Femur (tissue), 1 donor: ENCODE data around the gene FKBP2.
A peak's percentile ranks its signal among the peaks of the same experiment; 100 is the strongest.

Experiments used
- DNase-seq: peaks from one replicate; pipeline ENCODE4 v3.0.0-alpha.2; 2017

Gene FKBP2

DNA sequence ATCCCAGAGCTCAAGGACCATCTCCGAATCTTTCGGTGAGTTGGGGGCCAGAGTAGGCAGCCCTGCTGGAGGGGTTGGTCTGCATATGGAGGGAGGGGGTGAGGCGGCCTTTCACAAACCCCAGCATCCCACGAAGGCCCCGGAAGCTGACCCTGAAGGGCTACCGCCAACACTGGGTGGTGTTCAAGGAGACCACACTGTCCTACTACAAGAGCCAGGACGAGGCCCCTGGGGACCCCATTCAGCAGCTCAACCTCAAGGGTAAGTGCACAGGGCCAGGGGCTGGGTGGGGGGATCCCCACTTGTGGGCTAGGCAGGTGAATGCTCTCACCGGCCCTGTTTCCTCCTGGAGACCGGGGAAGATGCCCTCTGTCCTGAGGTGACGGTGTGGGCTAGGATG lies 21.1 kb upstream of the FKBP2 start:
- no peak for DNase-seq

DNA sequence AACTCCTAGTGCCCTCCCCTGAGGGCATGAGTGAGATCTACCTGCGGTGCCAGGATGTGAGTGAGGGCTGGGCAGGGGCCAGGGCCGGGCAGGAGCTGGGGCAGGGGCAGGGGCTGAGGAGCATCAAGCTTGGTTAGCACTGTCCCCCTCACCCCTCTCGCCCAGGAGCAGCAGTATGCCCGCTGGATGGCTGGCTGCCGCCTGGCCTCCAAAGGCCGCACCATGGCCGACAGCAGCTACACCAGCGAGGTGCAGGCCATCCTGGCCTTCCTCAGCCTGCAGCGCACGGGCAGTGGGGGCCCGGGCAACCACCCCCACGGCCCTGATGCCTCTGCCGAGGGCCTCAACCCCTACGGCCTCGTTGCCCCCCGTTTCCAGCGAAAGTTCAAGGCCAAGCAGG lies 20.6 kb upstream of the FKBP2 start:
- no peak for DNase-seq

DNA sequence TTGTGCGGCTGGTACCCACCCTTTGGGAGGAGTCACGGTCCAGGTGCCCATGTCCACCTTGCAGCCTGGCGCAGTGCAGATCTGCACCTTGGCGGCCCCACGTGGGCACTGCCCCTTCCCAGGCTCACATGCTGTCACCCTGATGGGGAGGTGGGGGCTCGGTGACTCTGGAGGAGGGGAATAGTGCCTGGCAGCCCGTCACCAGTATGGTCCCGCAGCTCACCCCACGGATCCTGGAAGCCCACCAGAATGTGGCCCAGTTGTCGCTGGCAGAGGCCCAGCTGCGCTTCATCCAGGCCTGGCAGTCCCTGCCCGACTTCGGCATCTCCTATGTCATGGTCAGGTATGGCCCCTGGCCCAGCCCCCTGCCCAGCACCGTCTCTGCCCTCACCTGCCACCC lies 20.1 kb upstream of the FKBP2 start:
- peak; percentile 37 for DNase-seq

DNA sequence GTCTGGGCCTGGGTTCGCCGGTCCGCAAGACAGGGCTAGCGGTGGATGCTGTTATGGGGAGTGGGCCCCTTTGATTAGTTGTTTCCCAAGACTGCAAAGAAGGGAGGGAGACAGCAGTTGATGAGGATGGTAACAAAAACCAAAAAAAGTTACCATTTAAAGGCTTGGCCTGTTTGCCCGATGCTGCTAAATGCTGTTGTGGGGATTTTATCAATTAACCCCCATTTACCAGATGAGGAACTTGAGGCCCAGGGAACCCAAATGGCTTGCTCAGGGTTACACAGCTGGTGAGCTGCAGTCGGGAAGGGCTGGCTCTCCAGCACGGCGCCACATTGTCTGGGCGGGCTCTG lies 18.3 kb upstream of the FKBP2 start:
- no peak for DNase-seq

DNA sequence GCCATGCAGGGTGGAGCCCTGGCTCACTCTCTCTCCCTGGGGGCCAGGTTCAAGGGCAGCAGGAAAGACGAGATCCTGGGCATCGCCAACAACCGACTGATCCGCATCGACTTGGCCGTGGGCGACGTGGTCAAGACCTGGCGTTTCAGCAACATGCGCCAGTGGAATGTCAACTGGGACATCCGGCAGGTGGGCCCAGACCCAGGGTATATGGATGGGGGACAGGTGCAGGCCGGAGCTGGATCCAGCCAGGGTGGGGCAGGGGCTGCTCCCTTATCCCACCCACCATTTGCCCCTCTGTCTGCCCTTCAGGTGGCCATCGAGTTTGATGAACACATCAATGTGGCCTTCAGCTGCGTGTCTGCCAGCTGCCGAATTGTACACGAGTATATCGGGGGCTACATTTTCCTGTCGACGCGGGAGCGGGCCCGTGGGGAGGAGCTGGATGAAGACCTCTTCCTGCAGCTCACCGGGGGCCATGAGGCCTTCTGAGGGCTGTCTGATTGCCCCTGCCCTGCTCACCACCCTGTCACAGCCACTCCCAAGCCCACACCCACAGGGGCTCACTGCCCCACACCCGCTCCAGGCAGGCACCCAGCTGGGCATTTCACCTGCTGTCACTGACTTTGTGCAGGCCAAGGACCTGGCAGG lies 17.8 kb upstream of the FKBP2 start:
- DNase-seq = peak; percentile 46

- no peak for DNase-seq
These were observed 16.6 kb upstream of the FKBP2 start for GRCh38 chr11:64224151-64224890.

GRCh38 chr11:64224891-64225607 lies 15.8 kb upstream of the FKBP2 start:
- peak; percentile 24 for DNase-seq

DNA sequence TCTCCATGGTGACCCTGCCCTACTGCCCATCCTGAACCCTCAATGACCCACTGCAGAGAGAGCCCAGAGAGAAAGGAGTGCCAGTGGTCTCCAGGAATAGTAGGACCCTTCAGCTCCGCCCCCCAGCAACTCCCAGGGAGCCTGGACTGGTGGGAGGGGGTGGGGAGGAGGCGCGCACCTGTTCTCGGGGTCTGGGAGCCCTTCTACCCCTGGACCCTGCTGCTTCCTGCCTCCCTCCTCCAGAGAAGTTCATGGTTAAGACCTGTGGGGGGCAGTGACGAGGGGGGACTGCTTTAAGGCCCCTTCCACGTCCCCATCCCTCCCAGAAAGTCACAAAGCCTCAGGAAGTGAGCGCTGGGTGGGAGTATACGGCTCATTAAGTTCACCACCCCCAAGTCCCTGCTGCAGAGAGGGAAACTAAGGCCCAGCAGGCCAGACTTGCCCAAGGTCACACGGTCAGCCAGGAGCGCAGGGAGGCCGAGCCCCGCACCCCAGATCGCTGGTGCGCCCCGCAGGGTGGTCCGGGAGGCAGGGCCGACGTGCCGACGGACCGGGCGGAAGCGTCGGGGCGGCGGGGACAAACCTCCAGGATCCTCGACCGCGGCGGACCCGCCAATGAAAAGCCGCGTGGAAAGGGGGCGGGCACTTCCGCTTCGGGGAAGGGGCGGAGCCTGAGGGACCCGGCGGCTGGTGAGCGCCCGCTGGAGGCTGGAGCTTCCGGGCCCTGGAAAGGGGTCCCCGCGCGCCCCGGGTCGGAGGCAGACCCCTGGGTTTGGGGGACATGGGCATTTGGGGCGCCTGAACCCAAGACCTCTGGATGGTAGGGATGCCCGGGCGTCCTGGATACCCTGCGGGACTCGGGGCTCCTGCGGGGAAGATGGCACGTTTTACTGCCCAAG lies 15.0 kb upstream of the FKBP2 start, which contains the start of the genes NUDT22 and TRPT1:
NUDT22 (plus strand) TSS at position 667 of the 899 bp plus-strand sequence. CDS start 379 bp downstream, outside the sequence.
TRPT1 (minus strand) TSS at position 579 of the 899 bp plus-strand sequence; CDS start at position 253, 326 bp downstream.
- peak; percentile 95 for DNase-seq

DNA sequence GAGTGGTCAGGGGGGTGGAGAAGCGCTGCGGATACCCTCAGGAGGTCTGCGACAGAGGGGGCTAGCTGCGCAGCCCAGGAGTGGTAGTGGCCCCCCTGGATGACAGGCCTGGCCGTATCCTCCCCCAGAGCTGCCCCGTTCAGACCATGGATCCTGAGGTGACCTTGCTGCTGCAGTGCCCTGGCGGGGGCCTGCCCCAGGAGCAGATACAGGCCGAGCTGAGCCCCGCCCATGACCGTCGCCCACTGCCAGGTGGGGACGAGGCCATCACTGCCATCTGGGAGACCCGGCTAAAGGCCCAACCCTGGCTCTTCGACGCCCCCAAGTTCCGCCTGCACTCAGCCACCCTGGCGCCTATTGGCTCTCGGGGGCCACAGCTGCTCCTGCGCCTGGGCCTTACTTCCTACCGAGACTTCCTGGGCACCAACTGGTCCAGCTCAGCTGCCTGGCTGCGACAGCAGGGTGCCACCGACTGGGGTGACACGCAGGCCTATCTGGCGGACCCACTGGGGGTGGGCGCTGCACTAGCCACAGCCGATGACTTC lies 14.3 kb upstream of the FKBP2 start:
- peak; percentile 70 for DNase-seq

DNA sequence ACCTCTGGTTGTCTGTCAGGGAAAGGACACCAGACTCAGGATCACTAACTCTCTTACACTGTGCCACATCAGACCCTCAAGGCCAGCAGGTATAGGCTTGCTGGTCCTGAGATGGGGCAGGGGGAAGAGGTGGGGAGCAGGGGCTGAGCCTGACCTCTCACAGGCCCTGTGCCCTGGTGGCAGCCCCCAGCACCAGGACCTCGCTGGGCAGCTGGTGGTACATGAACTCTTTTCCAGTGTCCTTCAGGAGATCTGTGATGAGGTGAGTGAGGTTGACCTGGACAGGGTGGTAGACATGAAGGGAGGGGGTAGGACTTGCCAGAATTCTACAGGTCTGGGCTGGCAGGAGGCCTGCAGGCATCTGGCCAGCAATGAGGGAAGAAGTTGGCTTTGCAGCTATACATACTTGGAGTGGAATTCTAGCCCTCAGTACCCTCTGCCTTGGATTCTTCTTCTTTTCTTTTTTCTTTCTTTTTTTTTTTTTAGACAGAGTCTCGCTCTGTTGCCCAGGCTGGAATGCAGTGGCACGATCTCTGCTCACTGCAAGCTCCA lies 13.4 kb upstream of the FKBP2 start:
- peak; percentile 20 for DNase-seq

- peak; percentile 19 for DNase-seq
These were observed 11.7 kb upstream of the FKBP2 start for GRCh38 chr11:64229090-64229743.

GRCh38 chr11:64229744-64230170 lies 11.1 kb upstream of the FKBP2 start:
- DNase-seq = no peak

DNA sequence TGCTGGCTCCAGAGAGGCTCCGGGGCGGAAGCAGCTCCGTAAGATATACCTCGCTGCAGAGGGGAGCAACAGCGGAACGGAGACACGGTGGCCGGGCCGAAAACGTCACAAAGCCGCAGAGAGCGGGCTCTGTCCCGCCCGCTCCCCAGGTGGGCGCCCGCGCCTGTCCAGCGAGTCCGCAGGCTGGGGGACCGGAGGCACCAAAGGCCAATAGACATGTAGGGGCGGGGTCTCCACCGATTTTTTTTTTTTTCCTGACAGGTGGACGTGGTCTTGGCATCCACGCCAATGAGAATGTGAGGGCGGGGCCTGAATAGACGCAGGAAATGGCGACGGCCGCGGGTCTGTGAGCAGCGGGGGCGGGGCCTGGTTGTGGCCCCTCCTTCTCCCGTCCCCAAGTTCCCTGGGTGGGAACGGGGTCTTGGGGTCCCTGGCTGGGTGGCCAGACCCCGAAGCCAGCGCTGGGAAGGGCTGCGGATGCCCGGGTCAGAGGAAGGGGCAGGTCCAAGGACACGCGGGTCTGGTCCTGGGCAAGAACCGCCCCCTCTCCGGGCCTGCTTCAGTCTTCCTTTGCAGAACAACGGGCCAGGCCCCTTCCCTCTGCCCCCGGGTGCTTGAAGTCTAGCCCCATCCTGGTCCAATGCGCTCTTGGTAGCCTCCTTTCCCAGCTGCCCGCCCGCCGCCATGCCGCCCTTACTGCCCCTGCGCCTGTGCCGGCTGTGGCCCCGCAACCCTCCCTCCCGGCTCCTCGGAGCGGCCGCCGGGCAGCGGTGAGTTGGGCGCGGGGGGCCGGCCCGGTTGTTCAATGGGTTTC lies 10.5 kb upstream of the FKBP2 start, which contains the start of gene DNAJC4:
DNAJC4 (plus strand) TSS at position 378 of the 814 bp plus-strand sequence; CDS start at position 685, 307 bp downstream.
- DNase-seq = peak; percentile 95

DNA sequence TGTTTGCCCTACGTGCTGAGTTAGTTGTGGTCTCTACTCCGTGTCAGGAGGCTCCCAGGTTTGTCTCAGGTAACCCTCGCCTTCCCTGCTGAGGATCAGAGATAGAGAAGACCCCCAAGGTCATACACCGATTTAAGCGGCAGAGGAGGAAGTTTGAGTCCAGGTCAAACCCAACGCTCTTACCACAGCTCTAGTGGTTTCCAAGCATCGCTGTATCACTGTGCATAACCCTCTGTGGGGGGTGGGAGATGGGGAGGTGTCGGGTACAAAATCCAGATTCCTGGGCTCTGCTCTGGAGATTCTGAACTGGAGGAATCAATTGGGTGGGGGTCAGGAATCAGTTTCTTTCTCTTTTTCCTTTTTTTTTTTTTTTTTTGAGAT lies 9.9 kb upstream of the FKBP2 start:
- DNase-seq = no peak

DNA sequence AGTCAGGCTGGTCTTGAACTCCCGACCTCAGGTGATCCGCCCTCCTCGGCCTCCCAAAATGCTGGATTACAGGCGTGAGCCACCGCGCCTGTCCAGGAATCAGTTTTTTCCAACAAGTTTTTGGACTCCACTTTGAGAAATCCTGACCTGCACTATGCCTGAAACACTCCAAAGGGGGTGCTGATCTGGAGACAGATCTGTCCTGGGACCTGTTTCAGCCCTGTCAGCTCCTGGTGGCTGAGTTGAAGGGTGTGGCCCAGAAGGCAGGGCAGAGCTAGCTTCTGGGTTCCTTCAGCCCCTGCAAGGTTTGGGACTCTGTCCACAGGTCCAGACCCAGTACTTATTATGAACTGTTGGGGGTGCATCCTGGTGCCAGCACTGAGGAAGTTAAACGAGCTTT lies 9.3 kb upstream of the FKBP2 start:
- no peak for DNase-seq

DNA sequence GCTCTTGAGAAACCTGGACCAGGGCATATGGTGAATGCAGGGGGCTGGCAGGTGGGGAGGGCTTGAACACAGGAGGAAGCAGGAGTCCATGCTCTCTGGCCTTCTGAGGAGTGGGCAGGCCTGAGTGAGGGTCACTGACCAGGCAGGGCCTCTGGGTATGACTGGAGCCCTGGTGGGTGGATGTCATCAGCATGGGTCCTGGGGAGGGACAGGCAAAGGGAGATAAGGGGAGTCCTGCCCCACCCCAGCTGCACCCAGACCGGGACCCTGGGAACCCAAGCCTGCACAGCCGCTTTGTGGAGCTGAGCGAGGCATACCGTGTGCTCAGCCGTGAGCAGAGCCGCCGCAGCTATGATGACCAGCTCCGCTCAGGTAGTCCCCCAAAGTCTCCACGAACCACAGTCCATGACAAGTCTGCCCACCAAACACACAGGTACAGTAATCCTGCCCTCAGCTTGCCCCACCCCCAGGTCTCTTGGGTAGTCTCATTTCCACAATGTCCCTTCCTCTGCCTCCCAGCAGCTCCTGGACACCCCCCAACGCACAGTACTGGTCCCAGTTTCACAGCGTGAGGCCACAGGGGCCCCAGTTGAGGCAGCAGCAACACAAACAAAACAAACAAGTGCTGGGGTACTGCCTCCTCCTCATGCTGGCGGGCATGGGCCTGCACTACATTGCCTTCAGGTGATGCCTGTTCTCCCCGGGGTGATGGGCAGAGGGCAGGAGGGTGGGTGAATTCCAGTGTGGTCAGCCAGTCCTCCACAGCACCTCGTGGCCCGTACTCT lies 8.5 kb upstream of the FKBP2 start:
- no peak for DNase-seq

DNA sequence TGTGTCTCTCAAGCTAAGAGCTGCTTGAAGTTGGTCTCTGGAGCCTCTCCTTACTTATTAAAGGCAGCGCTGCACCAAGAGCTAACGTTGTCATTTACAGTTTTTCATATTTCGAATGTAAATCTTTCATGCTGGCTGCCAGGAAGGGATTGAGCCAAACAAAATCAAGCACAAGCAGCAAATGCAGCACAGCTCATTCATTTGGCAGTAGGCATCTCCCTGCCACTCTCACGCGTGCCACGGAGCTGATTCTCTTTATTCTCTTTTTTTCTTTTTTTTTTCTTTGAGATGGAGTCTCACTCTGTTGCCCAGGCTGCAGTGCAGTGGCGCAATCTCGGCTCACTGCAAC lies 8.0 kb upstream of the FKBP2 start:
- DNase-seq = no peak

DNA sequence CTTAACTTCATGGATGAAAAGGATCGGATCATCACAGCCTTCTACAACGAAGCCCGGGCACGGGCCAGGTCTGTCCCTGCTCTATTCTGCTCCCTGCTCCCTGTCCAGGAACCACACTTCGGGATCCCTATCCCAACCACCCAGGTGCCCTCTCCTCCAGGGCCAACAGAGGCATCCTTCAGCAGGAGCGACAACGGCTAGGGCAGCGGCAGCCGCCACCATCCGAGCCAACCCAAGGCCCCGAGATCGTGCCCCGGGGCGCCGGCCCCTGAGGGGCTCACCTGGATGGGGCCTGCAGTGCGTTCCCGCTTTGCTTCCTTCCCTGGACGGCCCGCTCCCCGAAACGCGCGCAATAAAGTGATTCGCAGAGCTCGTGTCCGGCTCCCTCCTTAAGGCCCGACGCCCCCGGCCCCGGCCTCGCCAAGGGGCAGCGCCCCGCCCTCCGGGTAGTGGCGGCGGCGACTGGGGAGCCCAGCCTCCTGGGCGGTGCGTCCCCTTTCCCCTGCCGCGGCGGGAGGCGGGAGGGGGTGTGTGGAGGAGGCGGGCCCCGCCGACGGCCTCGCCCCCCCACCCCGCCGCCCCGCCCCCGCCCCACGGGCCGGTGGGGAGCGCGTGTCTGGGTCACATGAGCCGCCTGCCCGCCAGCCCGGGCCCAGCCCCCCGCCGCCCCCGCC lies 6.8 kb upstream of the FKBP2 start, which contains the start of gene VEGFB:
VEGFB (plus strand) TSS at position 672 of the 674 bp plus-strand sequence. CDS start 250 bp downstream, outside the sequence.
- peak; percentile 83 for DNase-seq
